HCT116 (cell line): Measurements from ENCODE around the gene CD247. TPM values are rescaled to one million over a fixed set of nuclear protein-coding genes. Genes with fewer than 3 reads are reported as not detected.

ENCODE experiments used
- ATAC-seq: fragments of 200-7000 bp; cut with Tn5 transposase; 2 replicates; pipeline ENCODE4 v1.9.1; 2020; ENCODE audit warnings: mild to moderate bottlenecking, moderate library complexity
- BruUV-seq: library from RNA; stranded (reverse); fragments of 400-500 nt; replicated peaks from 2 replicates; lab custom pipeline; 2021; lab: Mats Ljungman, UMichigan
- CTCF ChIA-PET: fragments of 300-600 bp; sonication (Branson Sonifier 250); formaldehyde crosslinking; loops from one replicate; lab custom pipeline; 2021; ENCODE audit warnings: antibody characterized with exemption; lab: Charles Lee
- POLR2A ChIA-PET: fragments of 300-600, 350-600 bp; sonication (Branson Sonifier 250); formaldehyde crosslinking; loops from one replicate; lab custom pipeline; 2021; ENCODE audit warnings: antibody characterized with exemption; lab: Charles Lee
- RAD21 ChIA-PET, 2 experiments: fragments of 300-600 bp; sonication (Branson Sonifier 250); formaldehyde crosslinking; loops; one replicate each; lab custom pipeline; 2023; ENCODE audit warnings: low total read pairs in 2 of 2; ENCODE audit not compliant: uncharacterized antibody in 2 of 2, unreplicated experiment in 2 of 2, low non-redundant PET in 1 of 2; lab: Charles Lee
- DNase-seq: peaks from one replicate; pipeline ENCODE4 v3.0.0-alpha.2; 2010; ENCODE audit warnings: low read depth, low spot score
- H2AFZ ChIP-seq: fragments of 200-600 bp; shearing (Covaris generic), sonication (generic); 2 replicates; pipeline ENCODE4 v1.6.1; 2017; ENCODE audit warnings: low read depth, mixed run types, mixed read lengths, antibody characterized with exemption, low read length; ENCODE audit not compliant: poor library complexity, severe bottlenecking
- H3K27ac ChIP-seq: 2 replicates; pipeline ENCODE4 v1.5.1; 2012; ENCODE audit warnings: low read depth, low read length
- H3K27me3 ChIP-seq: fragments of 200-600 bp; sonication (generic); 2 replicates; pipeline ENCODE4 v1.6.1; 2016; ENCODE audit warnings: mixed run types, low read length, mixed read lengths; ENCODE audit not compliant: insufficient read depth
- H3K36me3 ChIP-seq, 2 experiments: fragments of 200-500 bp in 1 of 2; fragments of 200-600 bp in 1 of 2; sonication (Bioruptor generic) in 1 of 2; sonication (generic) in 1 of 2; 2 replicates each; pipeline versions ENCODE4 v1.5.1 to v1.6.1; 2014 to 2016; ENCODE audit warnings: low read length in 2 of 2, inconsistent platforms in 1 of 2, mixed read lengths in 1 of 2, mixed run types in 1 of 2; ENCODE audit not compliant: insufficient read depth in 2 of 2, control insufficient read depth in 1 of 2
- H3K4me1 ChIP-seq, 2 experiments: fragments of 200-600 bp in 1 of 2; sonication (generic) in 1 of 2; 2 replicates each; pipeline versions ENCODE4 v1.5.1 to v1.6.1; 2012 to 2017; ENCODE audit warnings: low read length in 2 of 2, inconsistent platforms in 1 of 2, mild to moderate bottlenecking in 1 of 2, mixed read lengths in 1 of 2, mixed run types in 1 of 2, moderate library complexity in 1 of 2; ENCODE audit not compliant: insufficient read depth in 2 of 2, control insufficient read depth in 1 of 2
- H3K4me2 ChIP-seq: fragments of 200-600 bp; sonication (generic); 2 replicates; pipeline ENCODE4 v1.6.1; 2017; ENCODE audit warnings: mixed run types, low read length, mixed read lengths
- H3K4me3 ChIP-seq, 2 experiments: fragments of 200-600 bp in 1 of 2; sonication (generic) in 1 of 2; replicated peaks in 1 of 2; 2 replicates each; pipeline ENCODE4 v1.5.1; 2011 to 2016; ENCODE audit warnings: low read length in 2 of 2, control low read depth in 1 of 2, low read depth in 1 of 2, mild to moderate bottlenecking in 1 of 2, mixed read lengths in 1 of 2, mixed run types in 1 of 2
- H3K79me2 ChIP-seq: fragments of 200-600 bp; sonication (generic); 2 replicates; pipeline ENCODE4 v1.6.1; 2017; ENCODE audit warnings: mild to moderate bottlenecking, mixed run types, low read length, moderate library complexity, mixed read lengths; ENCODE audit not compliant: insufficient read depth
- H3K9ac ChIP-seq: fragments of 200-600 bp; sonication (generic); 2 replicates; pipeline ENCODE4 v1.6.1; 2016; ENCODE audit warnings: low read length, mixed read lengths
- H3K9me2 ChIP-seq: fragments of 200-600 bp; sonication (generic), shearing (Covaris generic); 2 replicates; pipeline ENCODE4 v1.6.1; 2017; ENCODE audit warnings: mixed run types, mild to moderate bottlenecking, moderate library complexity; ENCODE audit not compliant: insufficient read depth
- H3K9me3 ChIP-seq, 2 experiments: fragments of 200-500 bp in 1 of 2; fragments of 200-600 bp in 1 of 2; sonication (Bioruptor generic) in 1 of 2; sonication (generic) in 1 of 2; 2 replicates each; pipeline ENCODE4 v1.6.1; 2014 to 2017; ENCODE audit warnings: low read length in 2 of 2, mixed read lengths in 2 of 2, inconsistent platforms in 1 of 2, low read depth in 1 of 2, mild to moderate bottlenecking in 1 of 2, mixed run types in 1 of 2, moderate library complexity in 1 of 2; ENCODE audit not compliant: control insufficient read depth in 1 of 2, insufficient read depth in 1 of 2
- H4K20me1 ChIP-seq: fragments of 200-600 bp; sonication (generic), shearing (Covaris generic); 2 replicates; pipeline ENCODE4 v1.6.1; 2017; ENCODE audit warnings: mixed run types, mild to moderate bottlenecking, moderate library complexity; ENCODE audit not compliant: insufficient read depth
- EGR1 ChIP-seq: IDR thresholded peaks from 2 replicates; pipeline ENCODE4 v1.6.1; 2012; ENCODE audit warnings: low read depth
- EZH2 ChIP-seq: fragments of 200-600 bp; sonication (generic); IDR thresholded peaks from 2 replicates; pipeline ENCODE4 v1.6.1; 2017; ENCODE audit warnings: antibody characterized with exemption, mixed run types
- EZH2phosphoT487 ChIP-seq: fragments of 200-600 bp; IDR thresholded peaks from 2 replicates; pipeline ENCODE4 v1.6.1; 2018; ENCODE audit warnings: antibody characterized with exemption, borderline replicate concordance
- YY1 ChIP-seq: IDR thresholded peaks from 2 replicates; pipeline ENCODE4 v1.6.1; 2011; ENCODE audit warnings: low read length, low read depth, moderate library complexity, mild to moderate bottlenecking; ENCODE audit not compliant: insufficient replicate concordance; ENCODE audit errors: extremely low read depth
- ZNF274 ChIP-seq: fragments of 200-500 bp; sonication (Bioruptor generic); IDR thresholded peaks from 2 replicates; pipeline ENCODE4 v1.6.1; 2014; ENCODE audit warnings: mild to moderate bottlenecking, low read depth, low read length, inconsistent platforms
- intact Hi-C: fragments of 100-400 bp; cut with micrococcal nuclease; formaldehyde crosslinking; loops from 2 replicates; pipeline ENCODE4 v1.10.0; 2022
- total RNA-seq: library from RNA; stranded (reverse); gene quantifications from one replicate; pipeline ENCODE4 v1.2.1, GENCODE V29; 2021; ENCODE audit not compliant: unreplicated experiment
- TF ChIP-seq, protein P1 (sequence below): IDR thresholded peaks from 2 replicates; pipeline ENCODE4 v1.6.1; 2011; ENCODE audit warnings: mild to moderate bottlenecking, low read length, moderate library complexity; ENCODE audit not compliant: insufficient replicate concordance; ENCODE audit errors: extremely low read depth
- TF ChIP-seq, protein P2 (sequence below): IDR thresholded peaks from 2 replicates; pipeline ENCODE4 v1.6.1; 2012

CD247 gene
- total RNA-seq, 1 experiment from 2014 or later, result 0.57 TPM

DNA sequence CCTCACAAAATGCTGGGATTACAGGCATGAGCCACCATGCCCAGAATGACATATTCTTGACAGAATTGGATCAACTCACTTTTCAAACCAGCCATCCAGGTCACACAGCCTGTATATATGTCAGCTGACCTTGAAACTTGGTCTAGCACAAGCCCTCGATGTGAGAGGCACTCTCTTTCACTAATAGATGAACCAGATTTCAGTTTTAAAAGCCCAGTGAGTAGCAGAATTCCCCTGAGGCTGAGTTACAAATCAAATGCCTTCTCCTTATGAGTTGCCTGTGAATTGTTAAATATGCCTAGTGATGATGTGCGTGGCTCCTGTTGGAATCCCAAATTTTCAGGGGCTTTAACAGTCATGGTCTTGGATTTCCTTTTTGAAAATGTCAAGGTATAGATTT is 88.7 kb downstream of the CD247 start (continued):
- TF ChIP-seq EGR1, result no peak
- TF ChIP-seq, protein P1, sequence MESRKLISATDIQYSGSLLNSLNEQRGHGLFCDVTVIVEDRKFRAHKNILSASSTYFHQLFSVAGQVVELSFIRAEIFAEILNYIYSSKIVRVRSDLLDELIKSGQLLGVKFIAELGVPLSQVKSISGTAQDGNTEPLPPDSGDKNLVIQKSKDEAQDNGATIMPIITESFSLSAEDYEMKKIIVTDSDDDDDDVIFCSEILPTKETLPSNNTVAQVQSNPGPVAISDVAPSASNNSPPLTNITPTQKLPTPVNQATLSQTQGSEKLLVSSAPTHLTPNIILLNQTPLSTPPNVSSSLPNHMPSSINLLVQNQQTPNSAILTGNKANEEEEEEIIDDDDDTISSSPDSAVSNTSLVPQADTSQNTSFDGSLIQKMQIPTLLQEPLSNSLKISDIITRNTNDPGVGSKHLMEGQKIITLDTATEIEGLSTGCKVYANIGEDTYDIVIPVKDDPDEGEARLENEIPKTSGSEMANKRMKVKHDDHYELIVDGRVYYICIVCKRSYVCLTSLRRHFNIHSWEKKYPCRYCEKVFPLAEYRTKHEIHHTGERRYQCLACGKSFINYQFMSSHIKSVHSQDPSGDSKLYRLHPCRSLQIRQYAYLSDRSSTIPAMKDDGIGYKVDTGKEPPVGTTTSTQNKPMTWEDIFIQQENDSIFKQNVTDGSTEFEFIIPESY, result no peak
- no peak for TF ChIP-seq EZH2phosphoT487
- TF ChIP-seq YY1, result no peak
- TF ChIP-seq, protein P2, sequence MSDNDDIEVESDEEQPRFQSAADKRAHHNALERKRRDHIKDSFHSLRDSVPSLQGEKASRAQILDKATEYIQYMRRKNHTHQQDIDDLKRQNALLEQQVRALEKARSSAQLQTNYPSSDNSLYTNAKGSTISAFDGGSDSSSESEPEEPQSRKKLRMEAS, result no peak
- no peak for TF ChIP-seq ZNF274
- TF ChIP-seq EZH2, result no peak
- TF ChIP-seq, all 23 proteins: peak for 0

DNA sequence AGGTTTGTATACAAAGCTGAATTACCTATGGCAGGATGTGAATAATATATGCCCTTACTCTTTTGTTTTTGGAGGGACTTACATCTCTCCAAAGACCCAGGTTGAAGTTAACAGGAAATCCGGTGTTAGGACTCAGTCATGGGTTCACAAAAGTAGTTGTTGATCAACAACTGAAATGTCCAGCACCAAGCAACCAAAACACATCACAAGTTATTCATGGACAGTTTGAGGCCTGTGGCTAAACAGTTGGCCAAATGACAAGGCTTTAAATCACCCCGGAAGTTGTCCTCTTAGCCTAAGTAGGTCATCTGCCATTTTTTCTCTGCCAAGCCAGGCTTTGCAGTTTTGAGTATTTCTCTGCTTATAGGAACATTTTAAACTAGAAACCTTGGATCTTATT is 89.9 kb downstream of the CD247 start:
- intact Hi-C loops, result no loop called here
- DNase-seq, result no peak
- Histone ChIP-seq H3K27ac (no peak overlapping the region), H3K9me3 (no peaks in the 10 kb centered on the region), H3K79me2 (no peaks in the 10 kb centered on the region), H4K20me1 (no peaks in the 10 kb centered on the region)
- ATAC-seq, result no peak
- no TSS peak for BruUV-seq
- RAD21 ChIA-PET, result no interaction called here
- TF ChIP-seq ZNF274, result no peak
- TF ChIP-seq, all 23 proteins: peak for 0
- ChIA-PET POLR2A (no interaction called here), CTCF (no interaction called here)
- Histone ChIP-seq H3K9ac (no peak overlapping the region), H3K4me2 (no peak overlapping the region), H3K4me3 (no peak overlapping the region), H3K9me2 (no peaks in the 10 kb centered on the region), H2AFZ (no peak overlapping the region), H3K4me1 (no peaks in the 10 kb centered on the region), H3K36me3 (no peaks in the 10 kb centered on the region), H3K27me3 (no peaks in the 10 kb centered on the region)
